CD4-positive, alpha-beta T cell treated with Interferon alpha-2 for 1 hour (primary cell): ENCODE data around the gene AK1.
"Not testable (repeated sequence)": the region's sequence is repeated elsewhere in the genome, so short reads cannot be mapped to it uniquely, and the experiment has no call there.

Experiments used
- DNase-seq, 2 donors: peaks; one replicate each; pipeline ENCODE4 v3.0.0-alpha.2; 2020 to 2022

AK1 gene

GRCh38 chr9:127845619-127846018 lies 31.9 kb downstream of the AK1 start:
- DNase-seq: not testable (repeated sequence)

- DNase-seq: no peak
Observed at GRCh38 chr9:127844821-127845359, 32.6 kb downstream of the AK1 start.

- DNase-seq: no peak
Observed at GRCh38 chr9:127841087-127841835, 36.2 kb downstream of the AK1 start.

GRCh38 chr9:127838375-127839078 lies 38.9 kb downstream of the AK1 start:
- peak in 1 of 2 donors; percentile 55 for DNase-seq

- DNase-seq: no peak
Observed at GRCh38 chr9:127837346-127837745, 40.1 kb downstream of the AK1 start.

- not testable (repeated sequence) for DNase-seq
Observed at GRCh38 chr9:127836561-127836960, 40.9 kb downstream of the AK1 start.

GRCh38 chr9:127835991-127836516 lies 41.4 kb downstream of the AK1 start:
- DNase-seq: peak in 1 of 2 donors; percentile 55

- no peak for DNase-seq
Observed at GRCh38 chr9:127833555-127833954, 43.9 kb downstream of the AK1 start.

GRCh38 chr9:127832248-127832647 lies 45.2 kb downstream of the AK1 start:
- no peak for DNase-seq

GRCh38 chr9:127829205-127829906 lies 48.1 kb downstream of the AK1 start:
- DNase-seq: no peak

GRCh38 chr9:127828262-127829031 lies 49.0 kb downstream of the AK1 start:
- DNase-seq: no peak

GRCh38 chr9:127826253-127826913 lies 51.1 kb downstream of the AK1 start:
- no peak for DNase-seq

GRCh38 chr9:127825319-127826051 lies 52.0 kb downstream of the AK1 start:
- DNase-seq: no peak

GRCh38 chr9:127822108-127822507 lies 55.4 kb downstream of the AK1 start:
- DNase-seq: no peak

GRCh38 chr9:127818574-127818973 lies 58.9 kb downstream of the AK1 start:
- DNase-seq: no peak

GRCh38 chr9:127817881-127818434 lies 59.5 kb downstream of the AK1 start:
- no peak for DNase-seq

GRCh38 chr9:127816728-127817127 lies 60.7 kb downstream of the AK1 start:
- no peak for DNase-seq
